OCI-LY1 (cell line): ENCODE results near the gene CHKA.

Experiments used
- EZH2 ChIP-seq: fragments of 200-600 bp; sonication (generic), shearing (Covaris generic); IDR thresholded peaks from 2 replicates; pipeline ENCODE4 v1.8.0; 2017; ENCODE audit warnings: borderline replicate concordance, mixed run types, mild to moderate bottlenecking, antibody characterized with exemption, low read length, moderate library complexity, mixed read lengths
- TF ChIP-seq, protein P1 (sequence below): fragments of 200-600 bp; sonication (generic), shearing (Covaris generic); IDR thresholded peaks from 2 replicates; pipeline ENCODE4 v1.5.1; 2017; ENCODE audit warnings: mild to moderate bottlenecking, antibody characterized with exemption, low read length, moderate library complexity, mixed read lengths

DNA sequence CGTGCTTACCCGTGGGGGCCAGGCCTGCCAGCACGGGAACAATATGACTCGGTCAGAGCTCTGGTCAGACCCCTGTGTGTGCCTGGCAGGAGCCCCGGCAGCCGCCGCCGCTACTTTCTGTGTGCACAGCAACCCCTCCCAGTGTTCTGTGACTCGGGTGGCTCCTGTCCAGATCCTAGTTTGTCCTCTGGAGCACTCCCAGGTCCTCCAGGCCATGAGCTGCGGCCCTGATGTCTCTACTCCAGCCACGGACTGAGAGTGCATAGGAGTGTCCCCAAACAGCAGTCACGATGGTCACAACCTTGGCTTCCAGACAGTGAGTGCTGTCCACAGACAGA is 87.5 kb downstream of the CHKA start:
- TF ChIP-seq, protein P1, sequence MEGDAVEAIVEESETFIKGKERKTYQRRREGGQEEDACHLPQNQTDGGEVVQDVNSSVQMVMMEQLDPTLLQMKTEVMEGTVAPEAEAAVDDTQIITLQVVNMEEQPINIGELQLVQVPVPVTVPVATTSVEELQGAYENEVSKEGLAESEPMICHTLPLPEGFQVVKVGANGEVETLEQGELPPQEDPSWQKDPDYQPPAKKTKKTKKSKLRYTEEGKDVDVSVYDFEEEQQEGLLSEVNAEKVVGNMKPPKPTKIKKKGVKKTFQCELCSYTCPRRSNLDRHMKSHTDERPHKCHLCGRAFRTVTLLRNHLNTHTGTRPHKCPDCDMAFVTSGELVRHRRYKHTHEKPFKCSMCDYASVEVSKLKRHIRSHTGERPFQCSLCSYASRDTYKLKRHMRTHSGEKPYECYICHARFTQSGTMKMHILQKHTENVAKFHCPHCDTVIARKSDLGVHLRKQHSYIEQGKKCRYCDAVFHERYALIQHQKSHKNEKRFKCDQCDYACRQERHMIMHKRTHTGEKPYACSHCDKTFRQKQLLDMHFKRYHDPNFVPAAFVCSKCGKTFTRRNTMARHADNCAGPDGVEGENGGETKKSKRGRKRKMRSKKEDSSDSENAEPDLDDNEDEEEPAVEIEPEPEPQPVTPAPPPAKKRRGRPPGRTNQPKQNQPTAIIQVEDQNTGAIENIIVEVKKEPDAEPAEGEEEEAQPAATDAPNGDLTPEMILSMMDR = no peak
- no peak for TF ChIP-seq EZH2
